AG10803 (cell line): ENCODE data around the gene SLC9A9.

Source experiments
- DNase-seq: peaks from one replicate; pipeline ENCODE4 v3.0.0; 2010; ENCODE audit warnings: low read depth
- H3K4me3 ChIP-seq: 2 replicates; pipeline ENCODE4 v1.5.1; 2011; ENCODE audit warnings: mild to moderate bottlenecking, low read length, control low read depth
- TF ChIP-seq, protein P1 (sequence below): conservative IDR thresholded peaks from 2 replicates; pipeline ENCODE4 v1.5.1; 2011; ENCODE audit warnings: mild to moderate bottlenecking, low read length, control low read depth, inconsistent platforms

Gene SLC9A9

DNA sequence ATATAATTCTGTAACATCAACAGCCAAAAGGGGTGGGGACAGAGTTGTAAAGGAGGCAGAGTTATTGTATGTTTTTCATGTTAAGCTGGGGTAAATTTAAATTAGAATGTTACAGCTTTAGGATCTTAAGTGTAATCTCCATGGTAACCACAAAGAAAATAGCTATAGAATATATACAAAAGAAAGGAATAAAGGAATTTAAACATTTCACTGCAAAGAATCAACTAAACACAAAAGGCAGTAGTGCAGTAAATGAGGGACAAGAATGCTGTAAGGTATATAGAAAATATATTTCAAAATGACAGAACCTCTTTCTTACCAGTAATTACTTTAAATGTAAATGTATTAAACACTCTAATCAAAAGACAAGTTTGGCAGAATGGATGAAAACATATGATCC lies 361.7 kb downstream of the SLC9A9 start:
- no peak overlapping the region for H3K4me3 ChIP-seq
- TF ChIP-seq, protein P1, sequence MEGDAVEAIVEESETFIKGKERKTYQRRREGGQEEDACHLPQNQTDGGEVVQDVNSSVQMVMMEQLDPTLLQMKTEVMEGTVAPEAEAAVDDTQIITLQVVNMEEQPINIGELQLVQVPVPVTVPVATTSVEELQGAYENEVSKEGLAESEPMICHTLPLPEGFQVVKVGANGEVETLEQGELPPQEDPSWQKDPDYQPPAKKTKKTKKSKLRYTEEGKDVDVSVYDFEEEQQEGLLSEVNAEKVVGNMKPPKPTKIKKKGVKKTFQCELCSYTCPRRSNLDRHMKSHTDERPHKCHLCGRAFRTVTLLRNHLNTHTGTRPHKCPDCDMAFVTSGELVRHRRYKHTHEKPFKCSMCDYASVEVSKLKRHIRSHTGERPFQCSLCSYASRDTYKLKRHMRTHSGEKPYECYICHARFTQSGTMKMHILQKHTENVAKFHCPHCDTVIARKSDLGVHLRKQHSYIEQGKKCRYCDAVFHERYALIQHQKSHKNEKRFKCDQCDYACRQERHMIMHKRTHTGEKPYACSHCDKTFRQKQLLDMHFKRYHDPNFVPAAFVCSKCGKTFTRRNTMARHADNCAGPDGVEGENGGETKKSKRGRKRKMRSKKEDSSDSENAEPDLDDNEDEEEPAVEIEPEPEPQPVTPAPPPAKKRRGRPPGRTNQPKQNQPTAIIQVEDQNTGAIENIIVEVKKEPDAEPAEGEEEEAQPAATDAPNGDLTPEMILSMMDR = no peak
- DNase-seq = no peak

DNA sequence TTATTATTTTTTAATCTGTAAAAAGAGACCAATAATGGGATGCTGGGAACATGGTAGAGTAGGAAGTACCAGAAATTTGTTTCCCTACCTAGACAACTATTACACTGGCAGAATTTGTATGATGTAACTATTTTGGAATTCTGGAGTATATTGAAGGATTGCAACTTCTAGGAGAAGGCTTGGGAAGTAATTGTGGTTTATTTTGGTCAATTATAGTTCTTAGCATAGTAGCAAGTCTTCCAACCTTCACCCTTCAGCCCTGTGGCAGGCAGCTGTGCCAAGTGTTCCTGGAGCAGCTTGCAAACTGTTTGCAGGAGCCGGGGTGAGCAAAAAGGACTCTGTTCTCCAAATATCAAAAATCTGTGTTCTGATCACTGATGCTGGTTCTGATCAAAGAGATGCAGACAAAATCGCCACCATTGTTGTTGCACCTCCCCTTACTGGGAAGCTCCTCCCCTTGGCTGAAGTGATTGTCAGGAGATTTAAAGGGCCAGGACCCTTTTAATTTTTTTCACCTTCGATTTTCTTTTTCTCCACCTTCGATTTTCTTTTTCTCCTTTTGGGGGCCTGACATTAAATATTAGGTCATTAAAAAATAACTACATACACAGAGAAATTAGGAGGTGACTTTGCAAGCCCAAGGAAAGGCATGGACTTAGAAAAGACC lies 363.3 kb downstream of the SLC9A9 start:
- TF ChIP-seq, protein P1 = no peak
- no peak overlapping the region for H3K4me3 ChIP-seq

GRCh38 chr3:143483214-143483613 lies 365.1 kb downstream of the SLC9A9 start:
- DNase-seq = no peak
- no peak overlapping the region for H3K4me3 ChIP-seq
- TF ChIP-seq, protein P1 = no peak

More for the DNA sequence above, 363.3 kb downstream of the SLC9A9 start:
- peak; percentile 57 for DNase-seq

DNA sequence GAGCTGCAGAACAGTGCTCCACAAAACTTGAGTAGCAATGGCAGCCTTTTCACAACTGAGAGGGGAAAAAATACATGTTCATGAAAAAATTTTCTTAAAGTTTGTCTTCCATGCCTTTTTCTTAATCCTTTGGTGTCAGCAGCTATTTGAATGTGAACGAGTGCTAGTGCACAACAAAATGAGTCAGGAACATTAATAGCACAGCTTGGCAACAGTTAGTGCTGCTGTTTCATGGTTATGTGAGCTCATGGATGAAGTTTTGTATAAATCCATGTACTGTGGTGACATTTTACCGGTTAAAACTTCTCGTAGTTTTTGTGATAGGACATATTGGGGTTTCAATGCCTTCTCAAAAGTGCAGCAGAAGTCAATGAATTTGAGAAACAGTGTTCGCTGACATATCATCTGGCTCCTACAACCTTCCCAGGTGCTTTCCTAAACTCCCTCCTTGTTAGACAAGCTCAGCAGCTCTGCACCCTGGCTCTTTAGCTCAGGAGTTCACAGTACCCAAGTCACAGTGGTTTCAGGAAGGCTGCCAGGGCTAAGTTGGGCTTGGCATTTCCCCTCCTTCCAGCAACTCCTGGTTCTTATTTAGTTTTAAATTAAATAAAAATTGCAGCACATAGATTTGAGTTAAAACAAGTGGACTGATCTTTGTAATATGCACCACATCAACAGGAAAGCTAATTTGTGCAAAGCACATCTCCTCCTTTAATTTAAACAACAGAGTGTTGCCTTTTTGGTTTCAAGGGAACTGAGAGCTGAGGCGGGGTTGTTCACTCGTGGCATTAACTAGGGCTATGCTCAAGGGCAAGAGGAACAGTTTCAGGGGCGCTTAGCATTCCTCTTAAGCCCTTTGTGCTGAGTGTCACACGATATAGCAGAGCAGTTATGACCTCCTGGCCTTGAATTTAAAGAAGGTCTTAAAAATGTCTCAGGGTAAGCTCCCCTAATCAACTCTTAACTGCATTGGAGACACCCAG lies 365.9 kb downstream of the SLC9A9 start:
- no peak overlapping the region for H3K4me3 ChIP-seq
- DNase-seq = peak; percentile 42
- TF ChIP-seq, protein P1 = no peak

DNA sequence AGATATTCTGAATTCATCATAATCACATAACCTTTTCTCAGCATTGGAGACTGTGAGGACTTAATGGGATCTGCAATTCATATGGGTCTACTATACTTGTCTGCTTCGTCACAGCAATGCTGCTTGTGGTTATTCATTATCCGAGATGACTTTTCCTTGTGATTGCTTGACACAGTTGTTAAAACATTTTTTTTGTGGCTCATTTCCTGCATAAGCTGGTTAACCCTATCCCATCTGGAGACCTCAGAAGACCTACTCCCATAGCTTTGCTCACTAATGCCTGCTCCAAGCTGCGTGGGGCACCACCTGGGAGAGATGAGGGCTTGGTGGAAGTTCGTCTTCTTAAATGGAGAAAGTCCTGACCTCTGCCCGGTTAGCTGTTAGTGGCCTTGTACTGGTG lies 367.9 kb downstream of the SLC9A9 start:
- TF ChIP-seq, protein P1 = no peak
- DNase-seq = peak; percentile 36
- H3K4me3 ChIP-seq = no peak overlapping the region

DNA sequence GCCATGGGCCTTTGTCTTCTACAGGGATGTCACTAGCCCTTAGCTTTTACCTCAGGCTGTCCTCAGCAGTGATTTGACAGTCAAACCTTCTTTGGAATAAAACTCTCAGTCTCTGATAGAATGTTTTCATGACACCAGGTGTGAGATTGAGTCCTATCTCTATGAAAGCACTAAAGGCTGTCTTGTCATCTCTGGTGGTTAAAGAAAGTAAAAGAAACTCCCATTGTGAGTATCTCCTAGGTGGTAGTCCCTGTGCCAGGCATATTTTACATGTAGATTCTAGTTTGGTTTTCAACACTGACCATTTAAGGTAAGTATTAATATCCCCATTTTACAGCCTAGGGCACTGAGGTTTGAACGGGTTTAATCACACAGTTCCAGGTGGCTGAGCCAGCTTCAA lies 368.5 kb downstream of the SLC9A9 start:
- no peak overlapping the region for H3K4me3 ChIP-seq
- DNase-seq = no peak
- TF ChIP-seq, protein P1 = no peak
